Fibroblast of the aortic adventitia (primary cell): ENCODE measurements around the gene ECE1. TPM values are rescaled to one million over a fixed set of nuclear protein-coding genes. Genes with fewer than 3 reads are reported as not detected.
A peak's percentile ranks its signal among the peaks of the same experiment; 100 is the strongest.

Experiments used
- DNase-seq: peaks from one replicate; pipeline ENCODE4 v3.0.0-alpha.2; 2010; ENCODE audit warnings: low read depth
- H3K4me3 ChIP-seq: 2 replicates; pipeline ENCODE4 v1.5.1; 2011; ENCODE audit warnings: low read depth, mild to moderate bottlenecking, control low read depth, low read length, moderate library complexity
- total RNA-seq: library from RNA; depleted of rRNA; stranded (reverse); fragments of >200 nt; gene quantifications from 2 replicates; pipeline ENCODE4 v1.2.3, GENCODE V29; 2012; ENCODE audit warnings: low replicate concordance
- TF ChIP-seq, protein P1 (sequence below): IDR thresholded peaks from 2 replicates; pipeline ENCODE4 v1.5.1; 2011; ENCODE audit warnings: mild to moderate bottlenecking, low read length, control low read depth, inconsistent platforms; ENCODE audit not compliant: insufficient read depth

Gene ECE1
- total RNA-seq, 1 donor, result 90.4 TPM

GRCh38 chr1:21258331-21259134, 31.7 kb downstream of the ECE1 start:
- TF ChIP-seq, protein P1, sequence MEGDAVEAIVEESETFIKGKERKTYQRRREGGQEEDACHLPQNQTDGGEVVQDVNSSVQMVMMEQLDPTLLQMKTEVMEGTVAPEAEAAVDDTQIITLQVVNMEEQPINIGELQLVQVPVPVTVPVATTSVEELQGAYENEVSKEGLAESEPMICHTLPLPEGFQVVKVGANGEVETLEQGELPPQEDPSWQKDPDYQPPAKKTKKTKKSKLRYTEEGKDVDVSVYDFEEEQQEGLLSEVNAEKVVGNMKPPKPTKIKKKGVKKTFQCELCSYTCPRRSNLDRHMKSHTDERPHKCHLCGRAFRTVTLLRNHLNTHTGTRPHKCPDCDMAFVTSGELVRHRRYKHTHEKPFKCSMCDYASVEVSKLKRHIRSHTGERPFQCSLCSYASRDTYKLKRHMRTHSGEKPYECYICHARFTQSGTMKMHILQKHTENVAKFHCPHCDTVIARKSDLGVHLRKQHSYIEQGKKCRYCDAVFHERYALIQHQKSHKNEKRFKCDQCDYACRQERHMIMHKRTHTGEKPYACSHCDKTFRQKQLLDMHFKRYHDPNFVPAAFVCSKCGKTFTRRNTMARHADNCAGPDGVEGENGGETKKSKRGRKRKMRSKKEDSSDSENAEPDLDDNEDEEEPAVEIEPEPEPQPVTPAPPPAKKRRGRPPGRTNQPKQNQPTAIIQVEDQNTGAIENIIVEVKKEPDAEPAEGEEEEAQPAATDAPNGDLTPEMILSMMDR, result no peak
- no peak for DNase-seq
- no peak overlapping the region for H3K4me3 ChIP-seq

- TF ChIP-seq, protein P1, result no peak
- no peak for DNase-seq
- H3K4me3 ChIP-seq, result no peak overlapping the region
Measured at GRCh38 chr1:21257431-21258135, 32.7 kb downstream of the ECE1 start.

DNA sequence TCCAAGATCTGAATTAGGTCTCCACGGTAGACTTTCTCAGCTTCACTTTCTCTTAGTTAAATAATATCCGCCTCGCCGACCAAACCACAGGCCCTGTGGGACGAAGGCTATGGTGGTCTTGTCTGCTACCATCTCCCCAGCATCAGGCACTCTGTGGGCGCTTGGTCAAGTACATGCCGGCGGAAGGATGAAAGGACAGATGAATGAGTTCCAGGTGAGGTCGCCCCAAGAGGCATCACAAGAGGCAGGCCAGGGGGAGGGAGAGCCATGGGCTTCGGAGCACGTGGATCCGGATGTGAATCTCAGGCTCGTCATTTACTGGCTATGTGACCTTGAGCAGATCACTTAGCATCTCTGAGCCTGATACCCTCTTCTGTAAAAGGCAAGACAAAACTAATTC, 33.5 kb downstream of the ECE1 start:
- H3K4me3 ChIP-seq, result no peak overlapping the region
- DNase-seq, result no peak
- TF ChIP-seq, protein P1, result no peak

DNA sequence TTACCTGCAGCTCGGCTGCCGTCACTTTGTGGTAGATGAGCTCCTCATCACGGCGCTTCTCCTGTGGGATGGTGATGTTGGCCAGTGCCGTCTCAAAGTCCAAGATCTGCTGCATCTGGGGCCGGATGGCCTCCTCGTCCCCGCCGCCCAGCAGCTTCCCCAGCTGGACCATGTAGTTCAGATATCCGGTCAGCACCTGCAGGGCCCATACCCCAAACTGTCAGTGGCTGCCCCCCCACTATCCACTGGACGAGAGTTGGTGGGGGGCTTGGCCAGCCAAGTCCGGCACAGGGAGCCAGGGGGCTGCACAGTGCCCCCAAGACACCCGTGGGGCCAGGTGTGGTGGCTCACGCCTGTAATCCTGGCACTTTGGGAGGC, 34.3 kb downstream of the ECE1 start:
- TF ChIP-seq, protein P1, result no peak
- DNase-seq, result no peak
- H3K4me3 ChIP-seq, result no peak overlapping the region

DNA sequence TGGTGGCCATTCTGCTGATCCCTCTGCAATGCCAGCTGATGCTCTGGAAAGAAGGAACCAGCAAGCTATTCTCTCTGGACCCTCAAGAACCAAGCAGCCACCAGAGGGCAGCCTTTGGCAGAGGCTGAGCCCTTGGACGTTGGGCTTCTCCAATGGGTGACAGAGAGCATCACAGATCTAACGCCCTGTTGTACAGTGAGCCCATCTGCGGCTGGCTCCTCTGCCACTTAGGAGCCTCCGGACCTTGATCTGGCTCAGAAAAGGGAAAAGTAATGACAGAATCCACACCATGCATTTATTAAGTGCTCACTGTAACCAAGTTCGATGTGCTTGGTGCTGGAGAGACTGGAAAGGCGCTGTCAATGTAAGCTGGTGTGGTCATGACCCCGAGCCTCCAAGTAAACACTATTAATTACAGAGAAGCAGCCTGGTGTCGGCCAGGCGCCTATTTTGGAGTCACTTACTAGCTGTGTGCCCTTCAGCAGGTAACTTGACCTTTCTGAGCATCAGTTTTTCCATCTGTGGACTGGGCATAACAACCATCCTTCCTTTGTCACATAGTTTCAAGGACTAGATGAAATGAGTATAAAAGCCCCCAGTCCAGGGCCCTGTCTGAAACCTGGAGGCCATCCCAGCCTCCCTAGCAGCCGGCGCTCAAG, 34.9 kb downstream of the ECE1 start:
- DNase-seq, result peak; percentile 86
- no peak overlapping the region for H3K4me3 ChIP-seq
- TF ChIP-seq, protein P1, result peak; percentile 89

GRCh38 chr1:21254335-21254951, 35.8 kb downstream of the ECE1 start:
- H3K4me3 ChIP-seq, result no peak overlapping the region
- peak; percentile 79 for DNase-seq
- TF ChIP-seq, protein P1, result no peak
